SIG-M5 treated with dmso at 0.1 percent for 504 hours (cell line): ENCODE measurements around the gene DAZAP1.

Experiments
- DNase-seq: peaks from one replicate; lab custom pipeline; 2025; ENCODE audit not compliant: unreplicated experiment; lab: John Stamatoyannopoulos, UW

DAZAP1 gene

GRCh38 chr19:1455336-1456120, 48.1 kb downstream of the DAZAP1 start:
- peak; percentile 43 for DNase-seq

- DNase-seq: no peak
Observed at GRCh38 chr19:1456121-1456900, 48.9 kb downstream of the DAZAP1 start.

- DNase-seq: no peak
Observed at GRCh38 chr19:1457031-1457739, 49.8 kb downstream of the DAZAP1 start.

DNA sequence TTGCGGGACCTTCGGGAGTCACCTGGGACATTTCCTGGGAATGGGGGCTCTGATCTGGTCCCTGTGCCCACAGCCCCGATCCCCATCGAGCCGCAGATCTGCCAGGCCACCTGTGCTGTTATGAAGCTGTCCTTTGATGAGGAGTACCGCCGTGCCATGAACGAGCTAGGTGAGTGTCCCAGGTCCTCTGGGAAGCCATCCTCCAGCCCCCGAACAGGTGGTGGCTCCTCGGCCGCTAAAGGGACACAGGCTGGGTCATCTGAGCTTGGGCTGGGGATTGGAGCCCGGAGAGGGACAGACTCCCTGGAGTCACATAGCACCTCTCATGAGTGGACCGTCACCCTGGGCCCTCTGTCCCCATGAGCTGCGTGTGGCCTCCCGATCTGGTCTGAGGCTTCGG, 50.5 kb downstream of the DAZAP1 start:
- no peak for DNase-seq

- peak; percentile 35 for DNase-seq
Observed at GRCh38 chr19:1459479-1459878, 52.1 kb downstream of the DAZAP1 start.

DNA sequence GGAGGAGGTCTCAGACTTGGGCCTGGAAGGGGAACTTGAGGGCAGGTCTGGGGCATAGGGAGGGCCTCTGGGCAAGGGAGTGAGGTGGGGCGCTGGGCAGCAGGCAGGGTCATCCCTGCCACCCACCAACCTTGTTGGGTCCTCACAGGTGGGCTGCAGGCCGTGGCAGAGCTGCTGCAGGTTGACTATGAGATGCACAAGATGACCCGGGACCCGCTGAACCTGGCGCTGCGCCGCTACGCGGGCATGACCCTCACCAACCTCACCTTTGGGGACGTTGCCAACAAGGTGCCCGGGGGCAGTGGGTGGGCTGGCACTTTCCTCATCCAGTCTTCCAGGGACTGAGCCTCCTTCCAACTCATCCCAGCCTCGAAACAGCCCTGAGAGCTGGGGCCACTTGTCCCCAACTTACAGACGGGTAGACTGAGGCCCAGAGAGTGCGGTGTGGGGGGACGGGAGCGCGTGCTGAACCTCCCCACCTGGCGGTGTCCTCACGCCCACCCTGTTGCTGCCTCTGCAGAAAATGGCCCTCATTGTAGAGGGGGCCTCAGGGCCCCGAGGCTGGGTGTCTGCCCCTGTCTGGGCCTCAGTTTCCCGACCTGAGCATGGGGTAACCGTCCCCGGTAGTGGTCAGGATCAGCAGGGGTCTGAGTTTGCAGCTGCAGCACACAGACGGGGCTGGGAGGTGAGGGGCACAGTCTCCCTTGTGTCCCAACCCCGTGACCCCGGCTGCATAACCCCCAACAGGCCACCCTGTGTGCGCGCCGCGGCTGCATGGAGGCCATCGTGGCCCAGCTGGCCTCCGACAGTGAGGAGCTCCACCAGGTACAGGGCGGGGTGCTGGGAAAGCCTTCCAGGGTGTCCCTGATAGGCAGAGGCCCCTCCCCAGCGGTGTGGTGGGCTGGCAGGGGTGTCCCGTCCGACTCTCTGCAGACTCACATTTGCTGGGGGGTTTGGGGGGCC, 52.9 kb downstream of the DAZAP1 start:
- no peak for DNase-seq

- DNase-seq: no peak
Observed at GRCh38 chr19:1461862-1462261, 54.5 kb downstream of the DAZAP1 start.

GRCh38 chr19:1465191-1466016, 58.0 kb downstream of the DAZAP1 start:
- DNase-seq: no peak

- no peak for DNase-seq
Observed at GRCh38 chr19:1466018-1466460, 58.7 kb downstream of the DAZAP1 start.

DNA sequence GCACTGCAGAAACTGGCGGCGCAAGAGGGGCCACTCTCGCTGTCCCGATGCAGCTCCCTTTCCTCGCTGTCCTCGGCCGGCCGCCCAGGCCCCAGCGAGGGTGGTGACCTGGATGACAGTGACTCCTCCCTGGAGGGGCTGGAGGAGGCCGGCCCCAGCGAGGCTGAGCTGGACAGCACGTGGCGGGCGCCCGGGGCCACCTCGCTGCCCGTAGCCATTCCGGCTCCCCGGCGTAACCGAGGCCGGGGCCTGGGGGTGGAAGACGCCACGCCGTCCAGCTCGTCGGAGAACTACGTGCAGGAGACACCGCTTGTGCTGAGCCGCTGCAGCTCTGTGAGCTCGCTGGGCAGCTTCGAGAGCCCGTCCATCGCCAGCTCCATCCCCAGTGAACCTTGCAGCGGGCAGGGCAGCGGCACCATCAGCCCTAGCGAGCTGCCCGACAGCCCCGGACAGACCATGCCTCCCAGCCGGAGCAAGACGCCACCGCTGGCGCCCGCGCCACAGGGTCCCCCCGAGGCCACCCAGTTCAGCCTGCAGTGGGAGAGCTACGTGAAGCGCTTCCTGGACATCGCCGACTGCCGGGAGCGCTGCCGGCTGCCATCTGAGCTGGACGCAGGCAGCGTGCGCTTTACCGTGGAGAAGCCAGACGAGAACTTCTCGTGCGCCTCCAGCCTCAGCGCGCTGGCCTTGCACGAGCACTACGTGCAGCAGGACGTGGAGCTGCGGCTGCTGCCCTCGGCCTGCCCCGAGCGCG, 59.3 kb downstream of the DAZAP1 start:
- DNase-seq: no peak

DNA sequence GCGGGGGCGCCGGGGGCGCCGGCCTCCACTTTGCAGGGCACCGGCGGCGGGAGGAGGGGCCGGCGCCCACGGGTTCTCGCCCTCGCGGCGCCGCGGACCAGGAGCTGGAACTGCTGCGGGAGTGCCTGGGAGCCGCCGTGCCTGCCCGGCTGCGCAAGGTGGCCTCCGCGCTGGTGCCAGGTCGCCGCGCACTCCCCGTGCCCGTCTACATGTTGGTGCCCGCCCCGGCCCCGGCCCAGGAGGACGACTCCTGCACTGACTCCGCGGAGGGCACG, 59.8 kb downstream of the DAZAP1 start:
- no peak for DNase-seq

DNA sequence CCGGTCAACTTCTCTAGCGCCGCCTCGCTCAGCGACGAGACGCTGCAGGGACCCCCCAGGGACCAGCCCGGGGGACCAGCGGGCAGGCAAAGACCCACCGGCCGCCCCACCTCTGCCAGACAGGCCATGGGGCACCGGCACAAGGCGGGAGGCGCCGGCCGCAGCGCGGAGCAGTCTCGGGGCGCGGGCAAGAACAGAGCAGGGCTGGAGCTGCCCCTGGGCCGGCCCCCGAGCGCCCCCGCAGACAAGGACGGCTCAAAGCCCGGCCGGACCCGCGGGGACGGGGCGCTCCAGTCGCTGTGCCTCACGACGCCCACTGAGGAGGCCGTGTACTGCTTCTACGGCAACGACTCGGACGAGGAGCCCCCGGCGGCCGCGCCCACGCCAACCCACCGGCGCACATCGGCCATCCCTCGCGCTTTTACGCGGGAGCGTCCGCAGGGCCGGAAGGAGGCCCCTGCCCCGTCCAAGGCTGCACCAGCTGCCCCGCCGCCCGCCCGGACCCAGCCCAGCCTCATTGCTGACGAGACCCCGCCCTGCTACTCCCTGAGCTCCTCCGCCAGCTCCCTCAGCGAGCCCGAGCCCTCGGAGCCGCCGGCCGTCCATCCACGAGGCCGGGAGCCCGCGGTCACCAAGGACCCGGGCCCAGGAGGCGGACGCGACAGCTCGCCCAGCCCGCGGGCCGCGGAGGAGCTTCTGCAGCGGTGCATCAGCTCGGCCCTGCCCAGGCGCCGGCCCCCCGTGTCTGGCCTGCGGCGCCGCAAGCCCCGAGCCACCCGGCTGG, 60.3 kb downstream of the DAZAP1 start:
- DNase-seq: no peak

- DNase-seq: no peak
Observed at GRCh38 chr19:1468274-1468820, 61.0 kb downstream of the DAZAP1 start.

DNA sequence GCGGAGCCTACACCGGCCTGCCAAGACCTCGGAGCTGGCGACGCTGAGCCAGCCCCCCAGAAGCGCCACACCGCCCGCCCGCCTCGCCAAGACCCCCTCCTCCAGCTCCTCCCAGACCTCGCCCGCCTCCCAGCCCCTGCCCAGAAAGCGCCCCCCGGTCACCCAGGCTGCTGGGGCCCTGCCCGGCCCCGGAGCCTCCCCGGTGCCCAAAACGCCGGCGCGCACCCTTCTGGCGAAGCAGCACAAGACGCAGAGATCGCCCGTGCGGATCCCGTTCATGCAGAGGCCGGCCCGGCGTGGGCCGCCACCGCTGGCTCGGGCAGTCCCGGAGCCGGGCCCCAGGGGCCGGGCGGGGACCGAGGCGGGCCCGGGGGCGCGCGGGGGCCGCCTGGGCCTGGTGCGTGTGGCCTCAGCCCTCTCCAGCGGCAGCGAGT, 61.5 kb downstream of the DAZAP1 start:
- no peak for DNase-seq

DNA sequence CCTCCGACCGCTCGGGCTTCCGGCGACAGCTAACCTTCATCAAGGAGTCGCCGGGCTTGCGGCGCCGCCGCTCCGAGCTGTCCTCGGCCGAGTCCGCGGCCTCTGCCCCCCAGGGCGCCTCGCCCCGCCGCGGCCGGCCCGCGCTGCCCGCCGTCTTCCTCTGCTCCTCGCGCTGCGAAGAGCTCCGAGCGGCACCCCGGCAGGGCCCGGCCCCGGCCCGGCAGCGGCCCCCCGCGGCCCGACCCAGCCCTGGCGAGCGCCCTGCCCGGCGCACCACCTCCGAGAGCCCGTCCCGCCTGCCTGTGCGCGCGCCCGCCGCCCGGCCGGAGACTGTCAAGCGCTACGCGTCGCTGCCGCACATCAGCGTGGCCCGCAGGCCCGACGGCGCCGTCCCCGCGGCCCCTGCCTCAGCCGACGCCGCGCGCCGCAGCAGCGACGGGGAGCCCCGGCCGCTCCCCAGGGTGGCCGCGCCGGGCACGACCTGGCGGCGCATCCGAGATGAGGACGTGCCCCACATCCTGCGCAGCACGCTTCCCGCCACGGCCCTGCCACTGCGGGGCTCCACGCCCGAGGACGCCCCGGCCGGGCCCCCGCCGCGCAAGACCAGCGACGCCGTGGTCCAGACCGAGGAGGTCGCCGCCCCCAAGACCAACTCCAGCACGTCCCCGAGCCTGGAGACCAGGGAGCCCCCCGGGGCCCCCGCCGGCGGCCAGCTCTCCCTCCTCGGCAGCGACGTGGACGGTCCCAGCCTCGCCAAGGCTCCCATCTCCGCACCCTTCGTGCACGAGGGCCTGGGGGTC, 62.1 kb downstream of the DAZAP1 start:
- DNase-seq: no peak

DNA sequence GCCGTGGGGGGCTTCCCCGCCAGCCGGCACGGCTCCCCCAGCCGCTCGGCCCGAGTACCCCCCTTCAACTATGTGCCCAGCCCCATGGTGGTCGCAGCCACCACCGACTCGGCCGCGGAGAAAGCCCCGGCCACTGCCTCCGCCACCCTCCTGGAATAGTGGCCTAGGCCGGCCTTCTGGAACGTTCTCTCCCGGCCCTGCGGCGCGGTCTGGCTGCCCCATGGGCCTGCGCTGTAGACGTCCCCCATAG, 62.6 kb downstream of the DAZAP1 start:
- no peak for DNase-seq

- DNase-seq: peak; percentile 39
Observed at GRCh38 chr19:1470305-1471009, 63.1 kb downstream of the DAZAP1 start.
